Pancreas (tissue), 10 donors: ENCODE results near the gene VGLL4. TPM values are rescaled to one million over a fixed set of nuclear protein-coding genes. Genes with fewer than 3 reads are reported as not detected.

Experiments
- ATAC-seq, 4 donors: fragments of 200-7000 bp; cut with Tn5 transposase; one replicate each; pipeline versions ENCODE4 v1.8.0 to v1.9.1; 2020; ENCODE audit warnings: mild to moderate bottlenecking in 4 of 4, moderate library complexity in 4 of 4
- DNase-seq, 6 donors: peaks; one replicate each; pipeline ENCODE4 v3.0.0-alpha.2; 2020
- FAIRE-seq: peaks from 2 replicates; lab custom pipeline; 2012; peaks lifted over from hg19 to GRCh38; lab: Jason Lieb, UNC
- H3K27ac ChIP-seq, 4 donors: fragments of 200-600 bp; sonication (generic); 1 replicate in 3 of 4; 2 replicates in 1 of 4; pipeline versions ENCODE4 v1.5.0 to v1.8.0; 2020
- H3K27me3 ChIP-seq, 4 donors: fragments of 200-600 bp; one replicate each; pipeline ENCODE4 v1.8.0; 2021
- H3K36me3 ChIP-seq, 3 donors: fragments of 200-600 bp; sonication (generic) in 1 of 3; one replicate each; pipeline versions ENCODE4 v1.5.0 to v1.8.0; 2020 to 2021
- H3K4me1 ChIP-seq, 3 donors: fragments of 200-600 bp; one replicate each; pipeline ENCODE4 v1.8.0; 2021
- H3K4me3 ChIP-seq, 4 donors: fragments of 200-600 bp; sonication (generic) in 2 of 4; one replicate each; pipeline versions ENCODE4 v1.5.0 to v1.8.0; 2020 to 2021
- H3K9me3 ChIP-seq, 4 donors: fragments of 200-600 bp; one replicate each; pipeline ENCODE4 v1.8.0; 2021
- CTCF ChIP-seq, 4 donors: fragments of 200-600 bp; sonication (generic) in 3 of 4; IDR thresholded peaks; one replicate each; pipeline versions ENCODE4 v1.5.0 to v1.8.0; 2021; ENCODE audit warnings: antibody characterized with exemption in 4 of 4
- WGBS, 2 donors: extraction: QIAGEN DNeasy Blood & Tissue Kit; methylation state at CpG; one replicate each; pipeline ENCODE4 v1.1.7; 2013; 5-methylcytosine and 5-hydroxymethylcytosine counted together
- intact Hi-C, 3 donors: fragments of 100-400 bp; cut with DNase I; formaldehyde crosslinking; loops; one replicate each; pipeline versions ENCODE4 v1.11.1 to v1.14.2; 2022
- polyA plus RNA-seq, 2 donors: library from polyadenylated mRNA; stranded (reverse); fragments of 200-250 nt; gene quantifications; one replicate each; pipeline ENCODE4 v1.2.3, GENCODE V29; 2013
- total RNA-seq, 6 donors: library from RNA; stranded (reverse); fragmentation: NEBNext Ultra II Directional in 4 of 6; extraction: Animal tissue kit (Norgen Biotek cat#: 25700) in 4 of 6; gene quantifications; one replicate each; pipeline versions ENCODE4 v1.2.1 to v1.2.4, GENCODE V29; 2021 to 2023
- donor health status: healthy with polysubstance abuse.
- donor health status: DM: no; HTN: no; CAD: no; lungs with moderate emphysema.
- donor health status: DM: no; HTN: no; CAD: no.
- donor health status: control.
- donor health status: control.
- donor health status: Bipolar disorder and iron deficiency.
- donor health status: DM: yes; HTN: yes; CAD: no.
- donor health status: DM: no; HTN: no; CAD: no.
- donor health status: DM: no; HTN: no; CAD: no.
- donor health status: DM: yes; HTN: yes; CAD: no.

Gene VGLL4
- total and polyA plus RNA-seq, 8 donors = 17.3 to 47.8 (median 22.0) TPM

- H3K4me3 ChIP-seq = no peak overlapping the region
- peak overlapping the region in 3 of 4 donors; percentile 34 to 75 (median 55) for H3K27ac ChIP-seq
- TF ChIP-seq CTCF (IDR thresholded peaks at IDR 0.05) = no peak
- H3K36me3 ChIP-seq = peaks cover 0 to 4% (median 0%) of the 10 kb centered on the region in 3 donors
- intact Hi-C loops = no loop called here
- ATAC-seq (peak; percentile 36 to 58 (median 52)), FAIRE-seq (no peak), DNase-seq (peak in 1 of 6 donors; percentile 60)
- 84% methylated on average over 29 of the region's 29 CpGs for WGBS, 2 donors
- no peaks in the 10 kb centered on the region for H3K27me3 ChIP-seq
- H3K9me3 ChIP-seq = no peaks in the 10 kb centered on the region
- H3K4me1 ChIP-seq = no peaks in the 10 kb centered on the region
Measured at GRCh38 chr3:11568503-11569155, 75.1 kb downstream of the VGLL4 start.

GRCh38 chr3:11567516-11568467 is 75.9 kb downstream of the VGLL4 start:
- H3K27me3 ChIP-seq = no peaks in the 10 kb centered on the region
- H3K4me1 ChIP-seq = no peaks in the 10 kb centered on the region
- peaks cover 0 to 13% (median 3%) of the 10 kb centered on the region in 3 donors for H3K36me3 ChIP-seq
- TF ChIP-seq CTCF (IDR thresholded peaks at IDR 0.05) = no peak
- DNase-seq = peak in 1 of 6 donors; percentile 44
- ATAC-seq = peak in 2 of 4 donors; percentile 4 to 12
- intact Hi-C loops = no loop called here
- H3K27ac ChIP-seq = peak overlapping the region in 3 of 4 donors; percentile 34 to 75 (median 55)
- FAIRE-seq = no peak
- no peak overlapping the region for H3K4me3 ChIP-seq
- no peaks in the 10 kb centered on the region for H3K9me3 ChIP-seq
- WGBS, 2 donors = 90 to 91% methylated on average over 27 of the region's 27 CpGs

GRCh38 chr3:11566916-11567315 is 76.8 kb downstream of the VGLL4 start:
- H3K4me3 ChIP-seq = no peak overlapping the region
- H3K27ac ChIP-seq = no peak overlapping the region
- no peaks in the 10 kb centered on the region for H3K4me1 ChIP-seq
- DNase-seq (peak in 1 of 6 donors; percentile 32), ATAC-seq (no peak), FAIRE-seq (no peak)
- no peaks in the 10 kb centered on the region for H3K9me3 ChIP-seq
- peaks cover 0 to 20% (median 6%) of the 10 kb centered on the region in 3 donors for H3K36me3 ChIP-seq
- intact Hi-C loops = no loop called here
- WGBS, 2 donors = 92% methylated on average over 17 of the region's 17 CpGs
- no peak for TF ChIP-seq CTCF (IDR thresholded peaks at IDR 0.05)
- H3K27me3 ChIP-seq = no peaks in the 10 kb centered on the region

- peak in 1 of 6 donors; percentile 21 for DNase-seq
- FAIRE-seq = no peak
- ATAC-seq = no peak
- intact Hi-C loops = no loop called here
- no peaks in the 10 kb centered on the region for H3K9me3 ChIP-seq
- no peaks in the 10 kb centered on the region for H3K4me1 ChIP-seq
- TF ChIP-seq CTCF (IDR thresholded peaks at IDR 0.05) = no peak
- no peak overlapping the region for H3K27ac ChIP-seq
- H3K27me3 ChIP-seq = no peaks in the 10 kb centered on the region
- no peak overlapping the region for H3K4me3 ChIP-seq
- 96 to 97% methylated on average over 20 of the region's 20 CpGs for WGBS, 2 donors
- peaks cover 0 to 20% (median 6%) of the 10 kb centered on the region in 3 donors for H3K36me3 ChIP-seq
Measured at GRCh38 chr3:11566478-11566877, 77.2 kb downstream of the VGLL4 start.
